NCI-H1436 treated with DMSO at 0.1 percent for 48 hours (cell line): ENCODE data around the gene ZHX3.
"Not testable (repeated sequence)": the region's sequence is repeated elsewhere in the genome, so short reads cannot be mapped to it uniquely, and the experiment has no call there.

Experiments
- DNase-seq: peaks from one replicate; lab custom pipeline; 2025; lab: John Stamatoyannopoulos, UW

The ZHX3 gene

DNA sequence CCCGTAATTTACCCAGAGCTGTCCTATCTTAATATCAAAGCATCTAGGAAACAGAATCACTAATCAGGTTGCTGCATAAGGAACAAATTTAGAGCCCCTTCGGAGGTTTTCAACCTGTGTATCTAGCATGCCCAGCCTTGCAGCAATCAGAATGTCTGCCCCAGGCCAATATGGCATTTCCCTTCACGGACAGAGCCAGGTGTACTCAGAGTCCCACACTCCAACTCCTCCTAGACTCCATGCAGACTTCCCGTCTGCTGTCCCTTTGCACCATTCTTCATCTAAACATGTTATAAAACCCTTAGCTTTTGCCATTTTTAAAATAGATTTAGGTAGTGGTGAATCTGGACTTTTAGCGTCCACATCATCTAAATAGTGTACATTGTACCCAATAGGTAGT, 61.0 kb downstream of the ZHX3 start:
- DNase-seq: no peak

DNA sequence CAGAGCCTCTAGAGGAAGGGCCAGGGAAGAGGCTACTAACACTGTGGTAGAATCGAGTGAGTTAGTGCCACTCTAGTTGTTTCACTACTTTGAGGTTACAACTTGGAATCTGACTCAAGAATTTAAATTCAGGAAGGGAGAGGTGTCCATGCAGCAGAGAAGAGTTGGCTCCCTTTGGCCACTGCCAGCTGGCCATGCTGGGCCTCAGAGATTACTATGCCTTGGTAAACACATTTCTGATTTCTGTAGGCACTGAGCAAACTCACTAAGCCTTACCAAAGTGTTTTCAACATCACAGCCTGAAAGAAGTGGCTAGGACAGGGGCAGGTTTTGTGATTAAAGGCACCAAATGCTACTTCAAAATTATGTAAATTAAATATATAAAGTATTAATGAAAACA, 61.9 kb downstream of the ZHX3 start:
- no peak for DNase-seq

DNA sequence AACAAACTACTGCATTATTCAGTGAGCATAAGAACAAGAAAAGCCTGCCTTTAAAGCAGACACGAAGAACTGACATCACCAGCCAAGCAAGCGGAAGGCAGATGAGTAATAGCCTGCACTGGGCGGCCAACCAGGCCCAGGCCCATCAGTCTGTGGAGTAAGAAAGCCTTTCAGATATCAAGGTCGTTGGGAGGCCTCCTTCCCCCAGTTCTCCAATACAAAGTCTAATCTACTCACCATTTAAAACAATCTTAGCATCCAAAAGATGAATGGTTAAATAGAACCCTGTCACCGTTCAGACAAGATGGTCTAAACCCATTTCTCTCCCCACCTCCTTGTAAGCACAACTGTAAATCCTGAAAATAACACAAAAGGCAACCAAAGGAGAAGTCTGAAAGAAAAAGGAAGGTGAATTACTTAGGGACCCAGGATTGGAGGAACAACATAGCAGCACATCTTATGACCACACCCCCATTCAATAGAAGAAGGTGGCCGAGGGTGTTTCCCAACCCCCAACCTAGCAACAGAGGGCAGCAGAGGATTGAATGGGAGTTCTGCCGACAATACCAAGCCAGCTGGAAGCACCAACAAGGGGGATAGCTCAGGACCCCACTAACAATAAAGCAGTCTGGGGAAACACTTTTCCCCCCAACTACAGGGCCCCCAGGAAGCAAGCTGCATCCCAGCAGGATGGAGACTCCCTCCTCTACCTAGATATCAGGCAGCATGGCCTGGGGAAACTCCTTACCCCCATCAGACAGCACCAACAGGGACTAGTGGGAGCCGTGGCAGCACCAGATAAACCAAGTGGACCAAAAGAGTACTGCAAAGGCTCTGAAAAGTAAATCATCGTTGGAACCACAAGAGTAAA, 67.9 kb downstream of the ZHX3 start:
- no peak for DNase-seq

DNA sequence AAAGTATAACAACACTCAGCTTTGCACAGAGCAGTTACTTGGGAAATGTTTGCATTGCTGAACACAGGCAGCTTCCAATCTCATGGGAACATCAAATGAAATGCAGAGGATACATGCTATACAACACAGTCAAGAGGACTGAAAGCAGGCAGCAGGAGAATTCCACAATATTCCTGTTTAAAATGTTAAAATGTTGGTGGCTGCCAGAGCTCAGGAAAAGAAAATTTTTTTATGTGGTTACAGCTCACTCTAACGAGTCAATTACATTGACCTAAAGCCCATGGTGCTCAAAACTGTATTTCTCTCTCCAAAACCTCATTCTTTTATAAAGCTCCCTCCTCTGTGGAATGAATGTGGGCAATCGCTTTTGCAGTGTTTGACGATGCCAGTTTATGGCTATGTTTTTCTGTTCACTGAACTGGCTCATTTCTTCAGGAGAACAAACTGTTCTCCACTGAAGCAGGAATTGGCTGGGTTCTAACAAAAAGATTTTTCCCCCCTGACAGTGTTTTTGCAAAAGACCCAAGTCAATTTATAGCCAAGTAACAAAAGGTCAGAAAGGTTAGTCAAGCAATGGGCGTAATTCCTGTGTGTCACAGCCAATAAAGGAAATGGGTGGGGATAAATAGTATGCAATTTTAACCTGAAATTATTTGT, 69.0 kb downstream of the ZHX3 start:
- DNase-seq: no peak

DNA sequence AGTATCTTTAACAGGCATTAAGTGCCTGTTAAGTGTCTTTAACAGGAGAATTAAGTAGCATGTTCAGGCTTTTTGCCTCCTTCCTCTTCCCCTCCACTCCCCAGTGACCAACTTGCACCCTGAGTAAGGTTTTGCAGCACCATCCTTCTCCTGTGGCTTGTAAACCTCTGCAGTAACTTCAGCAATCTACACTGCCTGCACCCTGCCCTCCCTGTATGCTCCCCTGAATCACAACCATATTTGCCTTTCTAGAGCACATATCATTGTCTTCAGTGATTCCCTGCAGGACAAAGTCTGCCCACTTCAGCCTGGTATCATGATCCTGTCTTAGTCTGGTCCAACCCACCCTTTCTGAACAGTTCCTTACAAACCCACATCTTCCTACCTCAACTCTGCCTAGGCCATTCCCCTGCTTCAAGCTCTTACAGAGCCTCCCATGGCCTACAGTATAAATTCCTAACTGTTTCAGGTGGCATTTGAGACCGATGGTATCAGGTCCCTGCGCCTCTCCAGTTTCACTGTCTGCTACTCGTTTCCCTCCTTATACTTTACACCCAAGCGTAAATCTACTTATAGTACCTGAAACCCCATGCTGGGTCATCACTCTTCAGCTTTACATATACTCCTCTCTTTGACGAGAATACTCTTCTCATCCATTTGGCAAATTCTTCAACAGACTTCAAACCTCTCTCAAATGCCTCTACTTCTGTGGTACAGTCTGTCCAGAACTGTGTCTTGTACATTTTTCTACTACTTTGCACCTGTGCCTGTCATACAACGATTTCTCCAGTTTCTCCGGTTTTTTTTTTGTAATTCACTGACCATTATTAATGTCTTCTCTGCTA, 69.8 kb downstream of the ZHX3 start:
- DNase-seq: no peak

DNA sequence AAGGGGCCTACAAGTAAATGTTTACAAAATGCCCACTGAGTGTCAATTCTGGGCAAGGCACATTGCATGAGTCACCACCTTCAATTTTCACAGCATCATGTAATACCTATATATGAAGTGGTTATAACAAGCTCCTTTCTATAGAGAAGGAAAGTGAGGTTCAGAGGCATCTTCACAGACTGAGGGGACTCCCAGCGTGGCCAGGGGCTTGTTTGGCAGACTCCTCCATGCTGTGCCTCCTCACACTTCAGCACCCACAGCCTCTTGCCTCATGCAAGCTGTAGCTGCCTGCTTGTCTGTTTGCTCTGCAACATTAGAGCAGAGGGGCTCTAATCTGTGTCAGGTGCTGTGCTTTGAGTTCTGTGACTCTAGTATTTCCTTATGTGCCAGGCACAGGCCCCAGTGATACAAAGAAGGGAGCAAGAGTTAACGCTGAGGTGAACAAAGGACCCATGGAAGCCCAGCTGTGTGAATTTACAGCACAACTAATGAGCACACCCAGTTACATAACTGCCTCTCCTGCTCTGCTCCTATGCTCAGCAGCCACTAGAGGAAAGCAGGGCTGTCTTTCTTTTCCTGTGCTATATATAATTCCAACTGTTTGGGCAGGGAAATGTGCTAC, 72.3 kb downstream of the ZHX3 start:
- DNase-seq: peak; percentile 40

DNA sequence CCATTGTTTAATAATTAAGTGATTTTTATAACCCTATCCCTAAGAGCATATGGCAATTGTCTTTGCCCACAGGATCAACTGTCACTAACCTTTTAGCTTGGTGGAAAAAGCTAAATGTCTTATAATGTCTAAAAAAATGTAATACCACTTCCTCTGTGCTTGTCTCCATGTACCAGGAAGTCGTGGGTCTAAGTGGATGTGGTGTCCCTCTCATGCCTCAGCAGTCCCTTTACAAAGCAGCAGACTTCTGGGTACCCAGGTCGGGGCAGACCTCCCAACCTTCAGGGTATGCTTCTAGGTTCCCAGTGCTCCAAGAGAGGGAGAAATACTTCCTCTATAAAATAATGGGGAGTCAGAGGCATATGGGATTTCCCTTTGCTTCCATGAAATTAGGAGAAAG, 74.7 kb downstream of the ZHX3 start:
- DNase-seq: no peak

DNA sequence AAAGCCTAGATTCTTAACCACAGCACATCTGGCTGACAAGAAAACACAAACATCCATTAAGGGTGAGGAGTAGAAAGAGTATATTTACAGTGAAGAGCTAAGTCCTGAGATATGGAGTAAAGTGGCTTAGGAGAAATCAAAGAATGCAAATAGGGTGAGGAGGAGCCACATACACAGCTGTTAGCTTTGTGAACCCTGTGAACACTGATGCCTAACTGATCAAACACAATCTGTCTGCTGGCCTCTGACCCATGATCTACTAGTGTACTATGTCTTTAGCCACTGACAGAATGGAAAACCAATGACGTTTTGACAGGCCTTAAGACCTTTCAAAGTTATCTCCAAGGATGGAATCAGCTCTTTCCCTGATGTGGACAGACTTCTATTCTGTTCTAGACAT, 75.2 kb downstream of the ZHX3 start:
- DNase-seq: no peak

DNA sequence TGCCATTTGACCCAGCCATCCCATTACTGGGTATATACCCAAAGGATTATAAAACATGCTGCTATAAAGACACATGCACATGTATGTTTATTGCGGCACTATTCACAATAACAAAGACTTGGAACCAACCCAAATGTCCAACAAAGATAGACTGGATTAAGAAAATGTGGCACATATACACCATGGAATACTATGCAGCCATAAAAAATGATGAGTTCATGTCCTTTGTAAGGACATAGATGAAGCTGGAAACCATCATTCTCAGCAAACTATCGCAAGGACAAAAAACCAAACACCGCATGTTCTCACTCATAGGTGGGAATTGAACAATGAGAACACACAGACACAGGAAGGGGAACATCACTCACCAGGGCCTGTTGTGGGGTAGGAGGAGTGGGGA, 80.3 kb downstream of the ZHX3 start:
- DNase-seq: not testable (repeated sequence)

DNA sequence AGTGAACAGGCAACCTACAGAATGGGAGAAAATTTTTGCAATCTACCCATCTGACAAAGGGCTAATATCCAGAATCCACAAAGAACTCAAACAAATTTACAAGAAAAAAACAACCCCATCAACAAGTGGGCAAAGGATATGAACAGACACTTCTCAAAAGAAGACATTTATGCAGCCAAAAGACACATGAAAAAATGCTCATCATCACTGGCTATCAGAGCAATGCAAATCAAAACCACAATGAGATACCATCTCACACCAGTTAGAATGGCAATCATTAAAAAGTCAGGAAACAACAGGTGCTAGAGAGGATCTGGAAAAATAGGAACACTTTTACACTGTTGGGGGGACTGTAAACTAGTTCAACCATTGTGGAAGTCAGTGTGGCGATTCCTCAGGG, 80.7 kb downstream of the ZHX3 start:
- DNase-seq: not testable (repeated sequence)

DNA sequence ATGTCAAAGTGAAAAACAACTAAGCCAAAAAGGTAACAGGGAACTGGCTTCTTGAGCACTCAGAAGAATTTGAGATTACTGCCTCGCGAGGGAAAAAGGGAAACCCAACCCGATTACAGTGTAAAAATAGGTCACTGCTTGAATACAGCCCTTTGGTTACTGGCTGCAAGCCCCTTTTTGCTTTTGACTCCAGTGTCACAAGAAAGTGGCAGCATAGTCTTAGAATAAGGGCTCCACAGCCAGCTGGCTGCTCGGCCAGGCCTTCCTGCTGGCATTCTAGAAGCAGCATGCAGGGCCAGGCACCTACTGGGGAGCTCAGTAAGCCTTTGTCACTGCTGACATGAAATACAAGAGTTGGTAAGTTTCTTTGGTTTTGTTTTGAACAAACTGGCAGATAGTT, 83.0 kb downstream of the ZHX3 start:
- no peak for DNase-seq

DNA sequence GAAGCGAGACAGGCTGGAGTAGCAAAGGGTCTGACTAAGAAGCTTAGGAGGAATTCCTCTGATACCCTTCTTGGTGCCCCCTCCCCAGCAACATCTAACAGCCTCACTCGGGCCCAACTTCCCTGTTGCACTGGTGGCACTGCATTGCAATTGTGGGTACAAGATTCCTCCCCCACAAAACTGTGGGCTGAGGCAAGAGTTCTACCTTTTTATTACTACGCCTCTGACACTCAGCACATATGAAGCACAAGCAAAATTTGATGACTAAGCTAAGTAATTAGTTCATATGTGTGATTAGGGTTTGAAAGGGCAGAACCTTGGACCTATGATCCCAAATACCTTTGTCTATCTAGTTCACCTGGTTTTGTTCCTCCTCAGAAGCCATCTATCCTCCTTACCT, 83.5 kb downstream of the ZHX3 start:
- no peak for DNase-seq

DNA sequence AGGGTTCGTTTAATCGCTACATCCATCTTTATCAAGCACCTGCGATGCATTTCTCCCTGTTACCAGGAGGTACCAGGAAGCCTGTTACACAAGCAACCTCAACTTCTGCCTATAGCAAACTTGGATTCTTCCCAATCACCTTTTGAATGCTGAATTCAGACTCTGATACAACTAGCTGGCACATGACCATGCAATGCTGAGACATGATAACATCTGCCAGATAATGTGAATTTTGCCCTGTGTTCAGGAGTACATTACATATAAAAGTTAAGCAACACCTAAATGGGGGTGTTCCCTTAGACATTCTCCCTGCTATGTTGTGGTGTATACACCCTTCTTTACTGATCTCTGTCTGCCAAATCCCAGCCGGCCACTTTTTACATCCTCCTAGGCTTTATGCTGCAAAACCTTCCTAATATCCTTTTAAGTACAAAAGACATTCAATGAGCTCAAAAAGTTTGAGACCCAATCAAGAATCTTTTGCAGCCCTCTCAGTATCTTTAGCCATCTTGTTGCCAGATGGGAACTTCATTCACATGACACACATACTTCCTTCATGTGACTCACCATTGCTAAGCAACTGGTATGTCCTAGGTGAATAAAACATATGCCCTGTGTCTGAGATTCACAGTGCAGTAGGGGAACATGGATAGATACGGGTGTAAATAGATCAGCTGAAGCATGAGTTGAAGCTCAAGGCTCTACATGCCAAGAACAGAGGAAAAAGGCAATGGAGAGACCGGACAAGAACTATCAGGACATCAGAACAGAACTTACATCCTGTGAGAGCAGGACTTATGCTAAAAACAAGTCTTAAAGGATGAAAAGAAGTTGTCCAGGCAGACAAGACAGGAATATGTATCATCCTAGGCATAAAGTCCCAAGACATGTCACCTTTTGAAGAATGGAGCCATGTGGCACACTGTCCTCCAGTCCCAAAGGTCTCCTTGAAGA, 84.3 kb downstream of the ZHX3 start:
- DNase-seq: no peak

DNA sequence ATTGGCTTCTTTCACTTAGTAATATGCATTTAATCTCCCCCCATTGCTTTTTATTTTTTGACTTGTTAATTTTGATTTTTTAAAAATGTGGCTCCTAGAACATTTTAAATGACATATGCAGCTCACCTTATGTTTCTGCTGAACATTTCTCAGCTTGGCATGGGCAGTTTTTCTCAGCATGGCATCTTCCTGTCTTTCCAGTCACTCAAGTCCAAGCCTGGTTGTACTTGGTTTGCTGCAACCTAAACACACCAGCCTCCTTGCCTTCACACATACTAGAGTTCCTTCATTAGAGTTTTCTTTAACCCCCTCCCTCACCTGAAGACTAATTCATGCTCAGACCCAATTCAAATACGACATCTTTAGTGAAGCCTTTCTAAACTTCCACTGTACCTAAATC, 86.4 kb downstream of the ZHX3 start:
- DNase-seq: no peak

DNA sequence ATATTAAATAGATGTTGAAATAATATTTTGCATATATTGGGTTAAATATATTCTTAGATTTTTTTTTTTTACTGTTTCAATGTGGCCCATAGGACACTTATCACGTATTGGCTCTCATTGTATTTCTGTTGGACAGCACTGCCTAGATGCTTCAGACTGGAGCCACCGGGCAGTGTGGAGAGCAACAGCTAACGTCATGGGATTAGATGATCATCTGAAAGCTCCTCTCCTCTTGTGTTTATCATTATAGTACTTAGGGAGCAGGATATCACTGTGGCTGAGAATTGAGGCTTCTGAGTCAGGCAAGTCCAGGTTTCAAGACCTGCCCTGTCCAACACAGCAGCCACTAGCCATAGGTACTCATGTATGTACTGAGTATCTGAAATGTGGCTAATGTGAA, 87.4 kb downstream of the ZHX3 start:
- DNase-seq: no peak

DNA sequence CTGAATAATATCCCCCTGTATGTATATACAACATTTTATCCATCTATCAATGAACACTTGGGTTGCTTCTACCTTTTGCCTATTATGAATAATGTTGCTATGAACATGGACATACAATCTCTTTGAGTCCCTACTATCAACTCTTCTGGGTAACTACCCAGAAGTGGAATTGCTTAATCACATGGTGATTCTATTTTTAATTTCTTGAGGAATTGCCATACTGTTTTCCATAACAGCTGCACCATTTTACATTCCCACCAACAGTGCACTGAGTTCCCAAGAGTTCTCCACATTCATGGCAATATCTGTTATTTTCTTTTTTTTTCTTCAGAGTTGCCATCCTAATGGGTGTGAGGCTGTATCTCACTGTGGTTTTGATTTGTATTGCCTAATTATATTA, 88.3 kb downstream of the ZHX3 start:
- no peak for DNase-seq

DNA sequence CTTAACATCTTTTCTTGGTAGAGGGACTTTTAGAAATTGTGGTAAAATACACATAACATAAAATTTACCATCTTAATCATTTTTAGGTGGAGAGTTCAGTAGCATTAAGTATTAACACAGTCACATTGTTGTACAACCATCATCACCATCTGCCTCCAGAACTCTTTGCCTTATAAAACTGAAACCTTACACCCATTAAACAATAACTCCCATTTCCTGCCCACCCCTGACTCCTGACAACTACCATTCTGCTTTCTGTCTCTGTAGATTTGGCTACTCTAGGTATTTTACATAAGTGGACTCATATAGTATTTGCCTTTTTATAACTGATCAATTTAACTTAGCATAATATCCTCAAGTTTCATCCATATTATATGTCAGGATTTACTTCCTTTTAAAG, 88.7 kb downstream of the ZHX3 start:
- no peak for DNase-seq

DNA sequence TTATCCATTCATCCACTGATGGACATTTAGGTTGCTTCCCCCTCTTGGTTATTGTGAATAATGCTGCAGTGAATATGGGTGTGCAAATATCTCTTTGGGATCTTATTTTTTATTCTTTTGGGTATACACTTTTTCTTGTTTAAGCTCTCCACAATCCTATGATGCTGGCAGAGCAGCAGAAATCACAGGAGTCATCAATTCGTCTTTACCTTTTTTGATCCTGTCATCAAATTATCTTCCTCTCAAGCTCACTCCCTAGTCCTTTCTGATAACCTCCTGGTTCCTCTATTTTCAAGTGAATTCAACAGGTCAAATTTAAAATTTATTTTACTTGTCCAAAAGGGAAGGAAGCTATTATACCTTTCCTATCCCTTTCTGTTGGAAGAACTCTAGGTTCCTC, 91.1 kb downstream of the ZHX3 start:
- no peak for DNase-seq

DNA sequence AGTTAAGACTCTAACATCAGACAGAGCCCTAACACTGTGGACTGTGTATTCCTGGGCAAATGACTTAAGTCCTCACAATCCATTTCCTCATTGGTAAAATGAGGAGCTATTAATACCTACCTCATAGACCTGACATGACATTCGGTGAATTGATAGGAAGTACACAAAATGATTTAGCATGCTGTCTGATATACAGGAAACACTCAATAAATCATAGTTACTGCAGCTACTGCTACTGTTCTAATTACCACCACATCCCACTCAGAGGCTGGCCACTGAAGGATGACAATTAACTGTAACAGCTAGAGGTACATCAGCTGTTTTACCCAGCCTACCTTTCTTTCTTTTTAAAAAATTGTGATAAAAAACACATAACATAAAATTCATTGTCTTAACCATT, 92.4 kb downstream of the ZHX3 start:
- DNase-seq: no peak

DNA sequence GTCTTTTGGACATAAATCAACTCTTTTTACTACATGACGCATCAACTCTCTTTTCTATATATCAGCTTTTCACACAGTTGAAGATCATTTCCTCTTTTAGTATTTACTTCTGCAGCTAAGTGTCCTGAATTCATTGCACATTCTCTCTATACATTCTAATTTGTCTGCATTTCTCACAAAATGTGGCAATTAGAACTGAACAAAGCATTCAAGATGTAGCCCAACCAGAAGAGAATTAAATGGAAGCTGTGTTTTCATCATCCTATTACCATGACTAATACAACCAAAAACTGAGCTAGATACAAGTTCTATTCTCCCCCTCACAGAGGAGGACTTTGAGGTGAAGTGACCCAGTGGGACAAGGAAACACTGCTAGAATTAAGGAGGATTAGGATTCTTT, 93.2 kb downstream of the ZHX3 start:
- no peak for DNase-seq

DNA sequence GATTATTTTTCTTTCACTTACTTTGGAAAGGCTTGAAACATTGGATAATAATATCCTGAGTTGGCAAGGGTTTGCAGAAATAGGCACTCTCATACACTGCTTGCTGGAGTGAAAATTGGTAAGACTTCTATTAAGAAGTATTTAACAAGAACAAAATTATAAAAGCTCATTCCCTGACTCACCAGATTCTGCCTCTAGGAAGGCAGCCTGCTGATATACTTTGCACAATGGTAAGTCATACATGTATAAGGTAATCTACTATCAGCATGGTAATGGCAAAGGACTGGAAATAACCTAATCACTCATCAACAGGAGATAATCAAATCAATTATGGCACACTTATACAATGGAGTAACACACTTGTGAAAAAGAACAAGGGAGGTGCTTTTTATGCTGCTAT, 94.4 kb downstream of the ZHX3 start:
- no peak for DNase-seq
